ENCODE results near the gene RCN2.
"Not testable (repeated sequence)": the region's sequence is repeated elsewhere in the genome, so short reads cannot be mapped to it uniquely, and the experiment has no call there.

Gene RCN2

GRCh38 chr15:76930831-76931396 is 635 bp upstream of the RCN2 start:
- no peak for DNase-seq (ENCODE audit: extremely low spot score, insufficient read length, low read depth)
- peak; percentile 12 for FAIRE-seq

GRCh38 chr15:76932135-76932966 is 802 bp downstream of the RCN2 start:
- DNase-seq (ENCODE audit: extremely low spot score, insufficient read length, low read depth) (no peak), FAIRE-seq (peak; percentile 31)

- DNase-seq (ENCODE audit: extremely low spot score, insufficient read length, low read depth) (peak; percentile 30), FAIRE-seq (peak; percentile 91)
Observed at GRCh38 chr15:76935620-76936019, 4.1 kb downstream of the RCN2 start.

GRCh38 chr15:76936671-76937070 is 5.1 kb downstream of the RCN2 start:
- DNase-seq (ENCODE audit: extremely low spot score, insufficient read length, low read depth) (no peak), FAIRE-seq (no peak)

- DNase-seq (ENCODE audit: extremely low spot score, insufficient read length, low read depth) (no peak), FAIRE-seq (no peak)
Observed at GRCh38 chr15:76938752-76939151, 7.2 kb downstream of the RCN2 start.

- DNase-seq (ENCODE audit: extremely low spot score, insufficient read length, low read depth) (no peak), FAIRE-seq (no peak)
Observed at GRCh38 chr15:76939715-76940114, 8.2 kb downstream of the RCN2 start.

GRCh38 chr15:76941636-76942035 is 10.1 kb downstream of the RCN2 start:
- FAIRE-seq: no peak
- DNase-seq (ENCODE audit: extremely low spot score, insufficient read length, low read depth): no peak

GRCh38 chr15:76942331-76942730 is 10.8 kb downstream of the RCN2 start:
- FAIRE-seq (no peak), DNase-seq (ENCODE audit: extremely low spot score, insufficient read length, low read depth) (no peak)

- FAIRE-seq (no peak), DNase-seq (ENCODE audit: extremely low spot score, insufficient read length, low read depth) (no peak)
Observed at GRCh38 chr15:76945494-76946093, 14.0 kb downstream of the RCN2 start.

GRCh38 chr15:76947454-76947853 is 15.9 kb downstream of the RCN2 start:
- no peak for FAIRE-seq
- no peak for DNase-seq (ENCODE audit: extremely low spot score, insufficient read length, low read depth)

GRCh38 chr15:76951220-76951619 is 19.7 kb downstream of the RCN2 start:
- DNase-seq (ENCODE audit: extremely low spot score, insufficient read length, low read depth) (no peak), FAIRE-seq (no peak)

GRCh38 chr15:76953913-76954312 is 22.4 kb downstream of the RCN2 start:
- FAIRE-seq (no peak), DNase-seq (ENCODE audit: extremely low spot score, insufficient read length, low read depth) (no peak)

- FAIRE-seq: no peak
- no peak for DNase-seq (ENCODE audit: extremely low spot score, insufficient read length, low read depth)
Observed at GRCh38 chr15:76954744-76955143, 23.2 kb downstream of the RCN2 start.

- FAIRE-seq (no peak), DNase-seq (ENCODE audit: extremely low spot score, insufficient read length, low read depth) (no peak)
Observed at GRCh38 chr15:76961268-76962011, 29.9 kb downstream of the RCN2 start.

GRCh38 chr15:76962337-76963013 is 30.9 kb downstream of the RCN2 start:
- no peak for DNase-seq (ENCODE audit: extremely low spot score, insufficient read length, low read depth)
- no peak for FAIRE-seq

- DNase-seq (ENCODE audit: extremely low spot score, insufficient read length, low read depth) (no peak), FAIRE-seq (no peak)
Observed at GRCh38 chr15:76963596-76963995, 32.0 kb downstream of the RCN2 start.

- DNase-seq (ENCODE audit: extremely low spot score, insufficient read length, low read depth) (no peak), FAIRE-seq (no peak)
Observed at GRCh38 chr15:76964157-76964556, 32.6 kb downstream of the RCN2 start.

- not testable (repeated sequence) for FAIRE-seq; DNase-seq (ENCODE audit: extremely low spot score, insufficient read length, low read depth)
Observed at GRCh38 chr15:76966051-76966450, 34.5 kb downstream of the RCN2 start.

GRCh38 chr15:76967067-76967466 is 35.5 kb downstream of the RCN2 start:
- DNase-seq (ENCODE audit: extremely low spot score, insufficient read length, low read depth): no peak
- FAIRE-seq: no peak

- DNase-seq (ENCODE audit: extremely low spot score, insufficient read length, low read depth): no peak
- no peak for FAIRE-seq
Observed at GRCh38 chr15:76968306-76968705, 36.8 kb downstream of the RCN2 start.

All from GM18507 (cell line).